Measurements from ENCODE around the gene OSBP2. TPM values are rescaled to one million over a fixed set of nuclear protein-coding genes. Genes with fewer than 3 reads are reported as not detected.
"Not testable (repeated sequence)": the region's sequence is repeated elsewhere in the genome, so short reads cannot be mapped to it uniquely, and the experiment has no call there.

Gene OSBP2
- total RNA-seq, 1 experiment from 2014 or later, result 10.2 TPM

DNA sequence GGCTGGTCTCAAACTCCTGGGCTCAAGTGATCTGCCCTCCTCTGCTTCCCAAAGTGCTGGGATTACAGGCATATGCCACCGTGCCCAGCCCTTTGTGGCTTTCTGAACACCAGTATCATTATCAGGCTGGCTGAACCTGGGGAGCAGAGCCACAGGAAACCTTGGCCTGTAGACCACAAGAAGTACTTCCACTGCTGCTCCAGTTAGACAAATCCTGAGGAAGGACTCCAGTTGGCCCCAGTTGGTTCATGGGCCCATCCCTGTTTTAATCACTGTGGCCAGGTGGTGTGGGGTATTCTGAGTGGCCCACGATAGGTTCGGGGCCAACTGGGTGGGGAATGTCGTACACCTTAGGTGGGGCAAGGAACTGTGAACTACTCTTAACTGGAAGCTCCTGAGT, 21.5 kb upstream of the OSBP2 start:
- POLR2A ChIA-PET (ENCODE audit: unreplicated experiment), result no interaction called here
- Histone ChIP-seq H3K4me1 (ENCODE audit: insufficient read depth, low read length) (peaks cover 3% of the 10 kb centered on the region; the same call in 1 of the 2 replicates), H3K9me2 (replicated peaks; ENCODE audit: low read length) (no peaks in the 10 kb centered on the region), H3K4me2 (ENCODE audit: low read length) (no peak overlapping the region), H3K27ac (ENCODE audit: low read length) (no peak overlapping the region), H3K36me3 (ENCODE audit: low read depth, low read length) (no peaks in the 10 kb centered on the region), H3K27me3 (ENCODE audit: low read length) (no peaks in the 10 kb centered on the region), H4K20me1 (ENCODE audit: low read length) (no peaks in the 10 kb centered on the region), H2AFZ (ENCODE audit: low read length) (no peak overlapping the region), H3K4me3 (ENCODE audit: low read length) (no peak overlapping the region), H3K9ac (ENCODE audit: low read length) (no peak overlapping the region), H3F3A (ENCODE audit: low read length, unreplicated experiment) (no peaks in the 10 kb centered on the region), H3K9me3 (ENCODE audit: low read length) (no peaks in the 10 kb centered on the region), H3K79me2 (ENCODE audit: low read length) (no peaks in the 10 kb centered on the region)
- no TSS peak for BruUV-seq (replicated peaks)
- intact Hi-C loops (cut with micrococcal nuclease), result no loop called here
- DNase-seq, result no peak
- ATAC-seq, result no peak
- TF ChIP-seq EZH2 (IDR thresholded peaks at IDR 0.05; ENCODE audit: low read length, unreplicated experiment), result no peak
- TF ChIP-seq EZH2phosphoT487 (IDR thresholded peaks at IDR 0.05; ENCODE audit: borderline replicate concordance, low read length), result no peak
- TF ChIP-seq, protein P1, sequence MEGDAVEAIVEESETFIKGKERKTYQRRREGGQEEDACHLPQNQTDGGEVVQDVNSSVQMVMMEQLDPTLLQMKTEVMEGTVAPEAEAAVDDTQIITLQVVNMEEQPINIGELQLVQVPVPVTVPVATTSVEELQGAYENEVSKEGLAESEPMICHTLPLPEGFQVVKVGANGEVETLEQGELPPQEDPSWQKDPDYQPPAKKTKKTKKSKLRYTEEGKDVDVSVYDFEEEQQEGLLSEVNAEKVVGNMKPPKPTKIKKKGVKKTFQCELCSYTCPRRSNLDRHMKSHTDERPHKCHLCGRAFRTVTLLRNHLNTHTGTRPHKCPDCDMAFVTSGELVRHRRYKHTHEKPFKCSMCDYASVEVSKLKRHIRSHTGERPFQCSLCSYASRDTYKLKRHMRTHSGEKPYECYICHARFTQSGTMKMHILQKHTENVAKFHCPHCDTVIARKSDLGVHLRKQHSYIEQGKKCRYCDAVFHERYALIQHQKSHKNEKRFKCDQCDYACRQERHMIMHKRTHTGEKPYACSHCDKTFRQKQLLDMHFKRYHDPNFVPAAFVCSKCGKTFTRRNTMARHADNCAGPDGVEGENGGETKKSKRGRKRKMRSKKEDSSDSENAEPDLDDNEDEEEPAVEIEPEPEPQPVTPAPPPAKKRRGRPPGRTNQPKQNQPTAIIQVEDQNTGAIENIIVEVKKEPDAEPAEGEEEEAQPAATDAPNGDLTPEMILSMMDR (conservative IDR thresholded peaks at IDR 0.05; ENCODE audit: low read depth, low read length), result no peak
- CTCF ChIA-PET, result no interaction called here

DNA sequence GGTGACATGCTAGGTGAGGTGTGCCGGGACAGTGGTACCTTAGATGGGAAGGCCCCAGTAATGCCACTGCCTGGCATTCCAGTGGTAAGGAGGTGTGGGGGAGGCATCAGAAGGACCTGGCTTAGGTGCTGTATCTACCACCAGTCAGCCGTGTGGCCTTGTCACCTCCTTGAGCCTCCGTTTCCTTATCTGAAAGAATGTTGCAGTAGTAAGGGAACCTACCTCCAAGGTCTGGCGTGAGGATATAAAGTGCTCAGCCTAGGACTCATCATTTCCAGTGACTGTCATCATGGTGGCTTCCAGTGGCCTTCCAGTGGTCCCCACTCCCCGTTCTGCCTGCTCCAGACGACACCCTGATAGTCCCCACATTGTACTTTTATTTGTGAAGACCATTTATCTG, 20.2 kb upstream of the OSBP2 start:
- Histone ChIP-seq H4K20me1 (ENCODE audit: low read length) (no peaks in the 10 kb centered on the region), H3K9ac (ENCODE audit: low read length) (no peak overlapping the region), H3K27me3 (ENCODE audit: low read length) (no peaks in the 10 kb centered on the region), H3K4me3 (ENCODE audit: low read length) (no peak overlapping the region), H3K4me1 (ENCODE audit: insufficient read depth, low read length) (no peaks in the 10 kb centered on the region), H3K9me3 (ENCODE audit: low read length) (no peaks in the 10 kb centered on the region), H3K4me2 (ENCODE audit: low read length) (no peak overlapping the region), H3K9me2 (replicated peaks; ENCODE audit: low read length) (no peaks in the 10 kb centered on the region), H3K27ac (ENCODE audit: low read length) (no peak overlapping the region), H3F3A (ENCODE audit: low read length, unreplicated experiment) (no peaks in the 10 kb centered on the region), H3K36me3 (ENCODE audit: low read depth, low read length) (no peaks in the 10 kb centered on the region), H2AFZ (ENCODE audit: low read length) (no peak overlapping the region), H3K79me2 (ENCODE audit: low read length) (no peaks in the 10 kb centered on the region)
- POLR2A ChIA-PET (ENCODE audit: unreplicated experiment), result no interaction called here
- CTCF ChIA-PET, result no interaction called here
- ATAC-seq, result no peak
- TF ChIP-seq, protein P1 (conservative IDR thresholded peaks at IDR 0.05; ENCODE audit: low read depth, low read length), result no peak
- TF ChIP-seq EZH2phosphoT487 (IDR thresholded peaks at IDR 0.05; ENCODE audit: borderline replicate concordance, low read length) (no peak), EZH2 (IDR thresholded peaks at IDR 0.05; ENCODE audit: low read length, unreplicated experiment) (no peak)
- intact Hi-C loops (cut with micrococcal nuclease), result no loop called here
- DNase-seq, result no peak
- no TSS peak for BruUV-seq (replicated peaks)

DNA sequence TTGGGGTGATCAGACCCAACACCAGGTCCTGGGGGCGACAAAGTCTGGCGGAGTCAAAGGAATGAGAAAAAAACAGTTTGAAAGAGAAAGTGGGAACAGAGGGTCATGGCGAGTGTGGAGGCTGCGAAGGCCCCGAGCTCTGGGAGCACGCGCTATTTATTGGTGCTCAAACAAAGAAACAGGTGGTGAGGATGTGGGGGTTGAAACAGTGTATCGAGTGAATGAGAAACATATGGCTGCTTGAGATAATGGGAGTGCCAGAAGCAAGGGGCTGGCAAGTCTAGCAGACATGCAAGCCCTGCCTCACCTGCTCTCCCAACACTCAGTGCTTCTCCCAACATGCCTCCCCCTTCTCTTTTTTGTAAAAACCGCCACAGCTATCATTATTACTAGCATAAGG, 19.2 kb upstream of the OSBP2 start:
- no TSS peak for BruUV-seq (replicated peaks)
- no peaks in the 10 kb centered on the region for H3K36me3 ChIP-seq (ENCODE audit: low read depth, low read length)
- no peaks in the 10 kb centered on the region for H3K4me1 ChIP-seq (ENCODE audit: insufficient read depth, low read length)
- ChIA-PET CTCF (no interaction called here), POLR2A (ENCODE audit: unreplicated experiment) (no interaction called here)
- no peaks in the 10 kb centered on the region for H3K79me2 ChIP-seq (ENCODE audit: low read length)
- no peak overlapping the region for H3K4me3 ChIP-seq (ENCODE audit: low read length)
- H3K27me3 ChIP-seq (ENCODE audit: low read length), result no peaks in the 10 kb centered on the region
- no peak for TF ChIP-seq EZH2phosphoT487 (IDR thresholded peaks at IDR 0.05; ENCODE audit: borderline replicate concordance, low read length)
- no peak for TF ChIP-seq EZH2 (IDR thresholded peaks at IDR 0.05; ENCODE audit: low read length, unreplicated experiment)
- TF ChIP-seq, protein P1 (conservative IDR thresholded peaks at IDR 0.05; ENCODE audit: low read depth, low read length), result no peak
- no peak for DNase-seq
- no peak overlapping the region for H3K4me2 ChIP-seq (ENCODE audit: low read length)
- no peaks in the 10 kb centered on the region for H3K9me2 ChIP-seq (replicated peaks; ENCODE audit: low read length)
- intact Hi-C loops (cut with micrococcal nuclease), result no loop called here
- no peak for ATAC-seq
- H2AFZ ChIP-seq (ENCODE audit: low read length), result no peak overlapping the region
- no peaks in the 10 kb centered on the region for H4K20me1 ChIP-seq (ENCODE audit: low read length)
- no peak overlapping the region for H3K9ac ChIP-seq (ENCODE audit: low read length)
- no peaks in the 10 kb centered on the region for H3F3A ChIP-seq (ENCODE audit: low read length, unreplicated experiment)
- H3K9me3 ChIP-seq (ENCODE audit: low read length), result no peaks in the 10 kb centered on the region
- no peak overlapping the region for H3K27ac ChIP-seq (ENCODE audit: low read length)

DNA sequence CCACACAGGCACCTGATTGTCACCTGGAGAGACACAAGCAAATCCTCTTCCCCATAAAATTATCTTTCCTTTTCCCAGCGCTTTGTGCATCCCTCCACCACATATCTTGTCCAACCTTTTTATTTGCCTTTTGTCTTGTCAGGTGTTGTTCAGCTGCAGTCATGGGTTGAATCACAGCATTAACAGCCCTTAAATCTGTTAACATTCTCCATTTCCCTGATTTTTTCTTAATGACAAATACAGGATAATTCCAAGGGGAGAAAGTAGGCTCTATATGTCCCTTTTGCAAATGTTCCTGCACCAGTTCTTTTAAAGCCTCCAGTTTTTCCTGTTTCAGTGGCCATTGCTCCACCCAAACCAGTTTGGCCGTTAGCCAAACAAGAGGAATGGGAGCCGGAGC, 18.1 kb upstream of the OSBP2 start:
- CTCF ChIA-PET; POLR2A ChIA-PET (ENCODE audit: unreplicated experiment): not testable (repeated sequence)

More for the DNA sequence above, 18.1 kb upstream of the OSBP2 start:
- H3K9ac ChIP-seq (ENCODE audit: low read length); H3K9me3 ChIP-seq (ENCODE audit: low read length); H3K4me2 ChIP-seq (ENCODE audit: low read length); H3K27ac ChIP-seq (ENCODE audit: low read length); H3K4me1 ChIP-seq (ENCODE audit: insufficient read depth, low read length); BruUV-seq (replicated peaks); H3K27me3 ChIP-seq (ENCODE audit: low read length); DNase-seq; H3K79me2 ChIP-seq (ENCODE audit: low read length); H4K20me1 ChIP-seq (ENCODE audit: low read length); H3K9me2 ChIP-seq (replicated peaks; ENCODE audit: low read length); H3K4me3 ChIP-seq (ENCODE audit: low read length); H3F3A ChIP-seq (ENCODE audit: low read length, unreplicated experiment); ATAC-seq; H2AFZ ChIP-seq (ENCODE audit: low read length); intact Hi-C loops (cut with micrococcal nuclease); H3K36me3 ChIP-seq (ENCODE audit: low read depth, low read length): not testable (repeated sequence)

Measured in PC-3 (cell line).